Stromal cell of bone marrow (primary cell): ENCODE results near the gene SLC30A3.

Source experiments
- DNase-seq: peaks from one replicate; pipeline ENCODE4 v3.0.0-alpha.2; 2012; ENCODE audit warnings: low read depth

The SLC30A3 gene

GRCh38 chr2:27204566-27204965 lies 58.3 kb downstream of the SLC30A3 start:
- no peak for DNase-seq

- DNase-seq = no peak
Observed at GRCh38 chr2:27203741-27204140, 59.1 kb downstream of the SLC30A3 start.
